Measurements from ENCODE around the gene ZBTB7C.

- no peak for TF ChIP-seq RFX5 (IDR thresholded peaks at IDR 0.05)
- no peak for TF ChIP-seq CTCF (IDR thresholded peaks at IDR 0.05)
- no peak for TF ChIP-seq RNF2 (IDR thresholded peaks at IDR 0.05; ENCODE audit: borderline replicate concordance, low read depth)
- no peak for TF ChIP-seq CBX8 (IDR thresholded peaks at IDR 0.05)
- TF ChIP-seq MAFK (IDR thresholded peaks at IDR 0.05; ENCODE audit: partially characterized antibody): peak; percentile 93
These were observed 43.2 kb downstream of the ZBTB7C start for GRCh38 chr18:48365965-48366364.

All from A549 (cell line).